NK-92 (cell line): ENCODE data around the gene ARPP21.

Experiments
- DNase-seq: peaks from one replicate; lab custom pipeline; 2025; ENCODE audit not compliant: unreplicated experiment; lab: John Stamatoyannopoulos, UW

Gene ARPP21

DNA sequence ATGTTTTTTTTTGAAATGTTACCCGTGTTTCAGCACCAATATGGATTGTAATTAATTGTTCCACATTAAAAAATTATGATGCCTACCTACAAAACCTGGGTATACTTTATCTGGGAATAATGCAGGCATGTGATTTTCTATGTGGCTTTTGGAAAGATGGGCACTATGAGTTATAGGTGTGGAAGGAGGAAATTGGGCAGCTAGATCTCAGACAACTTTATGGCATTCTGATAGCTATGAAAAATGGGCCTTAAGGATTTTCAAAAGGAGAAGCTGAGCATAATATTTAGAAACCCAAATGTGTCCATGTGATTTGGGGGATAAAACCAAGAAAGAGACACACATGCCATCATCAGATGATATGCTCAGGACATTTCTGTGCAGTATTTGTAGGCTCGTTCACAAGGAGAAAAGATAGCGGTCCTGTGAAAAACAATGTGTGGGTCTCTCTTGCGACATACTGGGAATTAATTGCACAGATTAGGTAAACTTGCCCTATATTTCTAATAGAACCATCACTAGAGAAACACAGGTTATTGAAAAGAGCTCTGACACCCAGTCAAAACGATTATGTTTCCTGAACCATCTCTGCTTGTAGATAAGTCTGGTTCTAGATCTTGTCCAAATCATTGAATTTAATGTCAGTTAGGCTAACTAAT, 35.3 kb downstream of the ARPP21 start:
- DNase-seq: no peak

DNA sequence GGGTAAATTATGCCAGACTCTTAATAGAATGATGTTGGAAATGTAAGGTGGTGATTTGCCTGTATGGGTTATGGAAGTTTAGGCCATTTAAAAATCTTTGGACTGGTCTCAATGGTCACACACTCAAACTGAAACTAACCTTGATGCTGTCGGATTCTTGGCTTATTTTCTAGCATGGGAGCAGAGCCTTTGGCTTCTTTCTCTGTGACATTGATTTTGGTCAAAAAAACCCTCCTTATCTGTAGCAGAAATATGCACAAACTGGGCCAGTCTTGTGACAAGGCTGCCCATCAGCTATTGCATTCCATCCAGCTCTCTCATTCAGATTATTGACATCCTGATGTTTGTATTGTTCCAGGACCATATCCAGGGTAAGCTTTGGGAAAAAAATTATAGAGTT, 35.9 kb downstream of the ARPP21 start:
- DNase-seq: no peak

DNA sequence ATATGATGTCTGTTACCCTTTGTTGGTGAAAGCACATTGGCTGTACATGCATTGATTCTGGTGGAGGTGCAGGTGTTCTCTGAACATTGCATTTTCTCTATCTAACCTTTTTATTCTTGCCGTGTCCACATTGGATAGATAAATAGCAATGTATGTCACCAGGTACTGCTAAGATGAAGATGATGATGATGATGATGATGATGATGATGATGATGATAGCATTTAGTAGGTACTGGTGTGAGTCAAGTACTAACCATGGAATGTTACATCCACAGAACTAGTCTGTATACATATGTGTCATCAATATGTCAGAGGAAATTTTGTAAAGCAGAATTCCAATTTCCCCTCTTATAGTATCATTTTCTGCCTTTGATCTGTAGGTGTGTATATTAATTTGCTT, 36.3 kb downstream of the ARPP21 start:
- no peak for DNase-seq

DNA sequence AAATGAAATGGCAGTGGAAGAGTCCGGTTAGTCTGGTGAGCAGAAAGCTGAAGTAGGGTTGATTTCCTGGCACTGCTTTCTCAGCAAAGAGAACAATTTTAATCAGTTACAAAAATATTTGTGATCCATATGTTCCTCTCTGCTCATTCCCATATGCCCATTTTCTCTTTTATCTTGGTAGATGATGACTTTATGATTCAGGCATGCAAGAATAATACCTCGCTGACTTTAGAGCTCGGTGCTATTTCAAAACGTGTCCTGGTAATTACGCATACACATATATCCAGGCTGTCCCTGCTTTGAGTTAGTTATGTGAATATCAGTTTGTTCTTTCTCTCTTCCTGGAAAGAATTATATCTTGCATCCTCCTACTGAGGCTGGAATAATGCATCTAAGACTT, 38.5 kb downstream of the ARPP21 start:
- no peak for DNase-seq

DNA sequence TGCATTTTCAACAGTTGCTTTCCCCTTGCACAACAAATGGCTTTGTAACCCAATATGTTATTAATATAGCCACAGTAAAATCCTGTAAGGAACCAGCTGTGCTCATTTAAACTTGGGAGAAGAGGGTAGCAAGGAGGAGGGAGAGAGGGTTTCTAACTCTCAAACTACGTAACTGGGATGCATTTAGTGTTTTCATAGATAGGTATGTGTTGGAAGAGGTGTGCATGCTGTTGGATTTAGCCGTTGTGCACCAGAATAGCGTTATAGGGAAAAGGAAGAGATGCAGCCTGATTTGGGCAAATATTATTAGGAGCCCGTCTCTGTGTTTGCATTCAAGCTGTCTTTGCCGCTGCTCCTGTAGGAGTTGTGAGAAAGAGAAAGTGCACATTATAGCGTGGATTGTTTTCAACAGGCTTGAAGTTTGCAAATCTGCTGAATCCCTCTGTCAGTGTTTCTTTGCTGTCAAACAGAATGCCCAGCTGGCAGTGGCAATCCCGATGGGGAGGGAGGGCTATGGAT, 39.4 kb downstream of the ARPP21 start:
- no peak for DNase-seq

DNA sequence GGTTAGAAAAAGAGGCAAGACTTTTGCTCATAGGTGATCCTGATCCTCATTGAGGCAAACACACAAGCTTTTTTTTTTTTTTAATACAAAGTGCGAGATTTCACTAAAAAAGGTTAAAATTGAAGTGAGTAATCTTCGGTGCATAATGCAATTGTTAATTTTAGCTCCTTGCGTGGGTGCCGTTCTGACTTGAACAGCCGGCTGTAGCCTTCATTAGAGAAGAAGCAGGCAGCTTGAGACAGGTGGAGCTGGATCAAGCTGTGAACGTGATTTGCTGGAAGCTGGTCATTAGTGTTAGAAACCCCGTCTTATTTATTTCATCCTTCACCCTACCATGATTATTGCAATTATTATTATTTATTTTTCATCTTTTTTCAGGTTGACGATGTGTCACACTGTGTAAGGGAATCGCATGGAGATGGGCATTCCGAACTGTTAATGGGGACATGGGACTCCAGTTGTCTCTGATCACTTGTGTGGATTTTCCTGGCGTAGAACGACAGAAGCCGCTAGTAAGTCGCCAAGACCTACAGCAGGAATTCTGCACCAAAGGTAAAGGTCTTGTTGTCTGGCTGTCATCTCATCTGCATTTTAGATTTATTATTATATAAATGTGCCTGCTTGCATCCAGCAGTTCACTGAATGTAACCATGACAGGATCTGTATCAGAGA, 40.2 kb downstream of the ARPP21 start:
- DNase-seq: no peak

DNA sequence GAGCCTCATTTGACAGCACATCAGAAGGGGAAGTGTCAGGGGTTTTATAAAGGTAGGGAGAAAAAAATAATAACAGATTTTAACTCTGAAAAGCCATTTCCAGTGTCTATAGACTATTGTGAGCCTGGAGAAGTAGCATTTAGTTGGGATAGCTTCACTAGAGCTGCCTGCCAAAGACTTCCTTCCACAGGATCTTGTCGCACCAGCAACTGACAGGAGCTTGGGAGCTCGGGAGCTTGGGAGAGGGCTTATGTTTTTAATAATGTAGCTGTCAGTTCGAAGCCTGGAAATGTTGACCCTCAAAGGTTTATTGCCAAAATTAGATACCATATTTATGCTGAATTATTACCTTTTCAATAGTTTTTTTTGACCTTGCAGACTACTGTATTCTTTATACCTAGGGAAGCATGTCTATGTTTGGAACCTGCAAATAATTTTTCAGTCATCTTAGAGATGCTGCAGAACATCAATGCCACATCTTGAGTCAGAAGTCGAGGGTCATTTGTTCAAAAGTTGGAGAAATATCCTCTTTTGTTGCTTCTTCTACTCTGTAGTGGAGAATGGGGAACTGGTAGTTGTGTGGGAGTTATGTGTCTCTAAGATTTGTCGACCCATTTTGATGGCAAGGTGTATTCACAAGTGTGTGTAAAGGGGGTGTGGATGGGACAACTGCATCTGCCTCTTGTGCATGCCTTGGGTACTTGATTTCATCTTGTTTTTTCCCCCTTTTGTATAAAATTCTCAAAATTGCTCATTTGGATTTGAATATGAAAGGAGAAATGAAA, 41.7 kb downstream of the ARPP21 start:
- no peak for DNase-seq

DNA sequence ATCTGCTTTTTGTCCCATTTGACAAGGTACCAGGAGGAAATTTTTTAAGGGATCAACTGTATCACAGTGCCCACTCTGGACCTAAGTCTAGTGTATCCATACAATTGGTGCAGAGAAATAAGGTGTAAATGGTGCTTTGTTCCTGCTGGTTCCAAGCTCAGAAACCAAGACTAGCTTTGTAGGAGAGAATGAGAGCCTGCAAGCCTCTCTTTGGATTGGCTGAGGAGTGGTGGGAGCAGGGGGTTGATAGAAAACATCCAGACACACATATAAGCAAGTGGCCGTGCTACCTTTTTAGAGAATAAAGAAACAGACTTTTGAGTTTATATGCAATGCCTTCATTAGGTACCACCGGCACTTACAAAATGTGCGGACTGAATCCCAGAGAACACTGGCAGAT, 45.8 kb downstream of the ARPP21 start:
- DNase-seq: no peak

DNA sequence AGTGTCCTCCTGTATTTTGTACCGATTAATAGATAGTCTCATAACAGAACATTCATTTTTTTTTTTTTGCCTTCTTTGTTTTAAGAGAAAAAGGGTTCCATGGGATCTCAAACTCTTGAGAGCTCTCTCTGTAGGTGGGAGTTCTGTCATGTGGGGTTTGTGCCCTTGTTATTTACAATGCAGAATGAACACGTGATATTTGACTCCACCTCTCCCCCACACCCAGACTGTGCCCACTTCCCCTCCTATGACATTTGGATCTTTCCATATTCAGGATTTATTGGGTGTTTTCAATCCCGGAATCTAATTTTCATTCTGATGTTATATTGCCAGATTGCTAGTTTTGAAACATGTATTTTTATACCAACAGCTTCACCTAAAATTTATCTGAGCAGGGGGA, 49.5 kb downstream of the ARPP21 start:
- DNase-seq: no peak

DNA sequence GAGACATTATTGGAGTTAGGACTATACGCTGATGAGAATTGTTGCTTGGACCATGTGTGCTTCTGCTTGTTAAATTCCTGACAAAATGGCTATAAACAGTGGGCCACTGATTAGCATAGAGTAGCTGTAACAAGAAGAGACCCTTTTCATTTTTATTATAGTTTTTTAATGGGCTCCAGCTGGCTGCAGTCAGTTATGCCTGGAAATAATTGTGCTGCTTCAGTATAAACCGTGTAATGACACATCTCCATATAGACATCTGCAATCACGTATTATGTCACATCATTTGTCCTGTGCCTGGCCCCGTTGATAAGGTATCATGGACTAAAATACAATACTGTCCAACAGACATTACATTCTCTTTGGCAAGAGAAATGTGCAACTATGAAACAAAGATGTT, 50.9 kb downstream of the ARPP21 start:
- no peak for DNase-seq

DNA sequence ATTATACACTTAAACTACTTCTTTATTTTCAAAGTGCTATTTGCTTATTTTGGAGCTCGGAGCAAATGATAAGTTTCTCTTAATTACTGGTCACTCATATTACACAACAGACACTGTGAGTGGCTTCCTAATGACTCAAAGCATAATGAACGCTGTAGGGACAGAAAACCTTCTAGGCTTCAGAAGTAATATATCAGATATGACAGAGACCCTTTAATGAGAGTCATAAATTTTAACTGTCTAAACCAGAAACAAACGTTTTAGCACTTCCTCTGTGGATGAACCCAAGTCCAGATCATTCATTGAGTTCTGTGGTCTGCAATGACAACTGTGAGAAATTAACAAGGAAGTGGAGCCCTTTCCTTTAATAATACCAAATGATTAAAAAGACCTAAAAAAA, 66.6 kb downstream of the ARPP21 start:
- no peak for DNase-seq

DNA sequence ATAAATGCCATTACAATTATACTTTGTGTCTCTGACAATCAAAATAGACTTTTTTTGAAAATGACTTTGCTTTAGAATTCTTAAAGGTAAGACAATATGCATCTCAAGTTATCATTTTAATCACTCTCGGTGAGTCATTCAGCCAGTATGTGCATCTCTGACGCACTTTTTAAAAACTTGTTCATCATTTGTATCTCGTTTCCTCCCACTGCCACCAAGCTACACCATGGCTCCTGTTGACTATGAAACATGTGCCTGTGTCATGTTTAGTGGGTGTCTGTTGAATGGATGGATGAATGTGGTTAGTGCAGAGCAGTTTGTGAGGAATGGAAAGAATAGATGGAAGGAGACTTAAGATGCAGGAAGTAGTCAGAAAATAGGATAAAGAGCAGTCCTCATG, 68.6 kb downstream of the ARPP21 start:
- DNase-seq: no peak

DNA sequence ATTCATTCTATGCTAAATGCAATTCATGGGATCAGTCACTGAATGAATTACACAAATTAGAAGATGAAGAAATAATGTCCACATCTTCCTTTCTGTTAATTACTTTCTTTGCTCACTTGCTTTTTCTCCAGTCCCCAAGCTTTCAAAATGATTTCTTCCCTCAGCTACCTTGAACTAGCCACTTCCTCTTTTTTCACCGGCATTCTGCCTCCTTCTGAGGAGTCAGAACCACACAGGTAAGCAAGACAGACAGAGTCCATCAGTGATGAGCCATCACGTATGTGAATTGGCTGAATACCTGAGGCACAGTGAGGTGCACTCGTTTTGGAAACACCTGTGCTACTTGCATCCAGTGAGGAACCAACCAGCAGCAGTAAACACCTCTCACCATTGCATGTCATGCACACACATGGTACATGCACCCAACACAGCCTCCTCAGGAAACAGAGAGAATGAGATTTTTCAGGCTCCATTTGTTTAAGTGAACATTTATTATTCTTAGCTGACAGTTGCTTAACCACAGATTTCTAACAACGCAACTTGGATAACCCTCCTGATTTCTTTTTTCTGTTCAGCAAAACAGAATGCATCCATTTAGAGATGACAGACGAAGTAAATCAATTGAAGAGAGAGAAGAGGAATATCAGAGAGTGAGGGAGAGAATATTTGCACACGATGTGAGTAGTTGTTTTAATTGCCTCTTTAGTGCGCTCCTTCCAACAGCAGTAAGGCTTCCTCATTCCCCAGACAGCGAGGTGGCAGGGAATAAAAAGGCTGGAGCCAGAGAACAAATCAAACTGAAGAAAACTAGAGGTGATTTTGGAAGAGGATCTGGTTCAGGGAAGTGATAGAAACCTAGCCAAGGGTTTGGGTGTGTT, 69.3 kb downstream of the ARPP21 start:
- DNase-seq: no peak

DNA sequence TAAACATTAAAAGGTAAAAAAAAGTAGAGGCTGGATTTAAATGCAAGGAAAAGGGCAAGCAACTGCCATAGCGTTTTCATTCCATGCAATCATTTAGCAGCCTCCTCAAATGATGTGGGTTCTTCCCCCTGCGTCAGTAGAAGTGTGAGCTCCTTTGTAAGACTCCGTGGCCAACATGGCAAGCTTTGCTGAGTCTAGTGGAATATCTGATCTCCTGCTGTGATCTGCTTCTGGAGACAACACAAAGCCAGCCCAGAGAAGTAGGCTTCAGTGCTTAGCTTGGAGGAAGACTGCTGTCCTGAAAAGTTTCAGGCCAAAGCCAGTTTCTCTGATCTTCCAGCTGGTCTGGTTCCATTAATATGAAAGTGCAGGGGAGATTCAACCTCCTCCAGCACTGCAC, 70.4 kb downstream of the ARPP21 start:
- no peak for DNase-seq

DNA sequence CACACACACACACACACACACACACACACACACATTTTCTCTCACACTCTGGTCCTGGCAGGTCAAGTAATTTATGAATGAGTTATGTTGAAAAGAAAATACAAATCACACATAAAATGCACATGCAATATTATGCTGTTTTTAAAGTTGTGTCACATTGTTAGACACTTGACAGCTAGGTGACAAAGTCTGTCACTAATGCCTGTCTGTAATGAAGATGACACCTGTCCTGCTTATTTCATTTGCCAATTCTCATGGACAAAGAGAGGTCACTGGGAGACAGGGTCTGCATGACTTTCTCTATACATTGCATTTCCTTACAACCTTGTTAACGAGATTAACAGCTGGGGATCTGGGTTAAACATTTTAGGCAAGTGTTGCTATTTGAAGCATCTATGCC, 71.2 kb downstream of the ARPP21 start:
- DNase-seq: no peak

DNA sequence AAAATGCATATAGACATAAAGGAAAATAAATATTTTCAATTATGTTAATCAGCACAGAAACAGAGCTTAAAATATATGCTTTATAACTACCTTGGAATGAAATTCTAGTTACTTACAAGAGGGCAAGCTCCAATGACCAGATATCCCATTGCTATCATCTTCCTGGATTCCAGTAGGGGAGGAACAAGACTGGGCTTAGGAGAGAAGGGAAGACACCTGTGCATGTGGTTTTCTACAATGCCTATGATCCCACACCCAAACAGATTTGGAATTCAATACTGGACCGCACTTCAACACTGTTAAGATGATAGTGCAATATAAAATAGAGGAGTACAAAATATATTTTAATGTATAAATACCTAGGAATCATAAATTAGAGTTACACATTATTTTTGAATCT, 79.6 kb downstream of the ARPP21 start:
- DNase-seq: no peak

DNA sequence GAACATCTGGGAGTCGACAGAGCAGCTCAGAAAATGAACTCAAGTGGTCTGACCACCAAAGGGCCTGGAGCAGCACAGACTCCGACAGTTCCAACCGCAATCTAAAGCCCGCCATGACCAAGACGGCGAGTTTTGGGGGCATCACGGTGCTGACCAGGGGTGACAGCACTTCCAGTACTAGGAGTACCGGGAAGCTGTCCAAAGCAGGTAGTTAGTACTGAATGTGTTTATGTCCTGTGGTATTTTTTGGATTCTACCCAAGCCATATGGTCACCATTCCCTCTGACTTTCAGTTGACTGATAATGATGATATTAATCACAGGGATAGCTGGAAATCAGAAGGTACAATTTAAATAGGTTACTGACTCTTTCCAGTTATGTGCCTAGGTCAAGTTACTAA, 82.3 kb downstream of the ARPP21 start:
- no peak for DNase-seq

DNA sequence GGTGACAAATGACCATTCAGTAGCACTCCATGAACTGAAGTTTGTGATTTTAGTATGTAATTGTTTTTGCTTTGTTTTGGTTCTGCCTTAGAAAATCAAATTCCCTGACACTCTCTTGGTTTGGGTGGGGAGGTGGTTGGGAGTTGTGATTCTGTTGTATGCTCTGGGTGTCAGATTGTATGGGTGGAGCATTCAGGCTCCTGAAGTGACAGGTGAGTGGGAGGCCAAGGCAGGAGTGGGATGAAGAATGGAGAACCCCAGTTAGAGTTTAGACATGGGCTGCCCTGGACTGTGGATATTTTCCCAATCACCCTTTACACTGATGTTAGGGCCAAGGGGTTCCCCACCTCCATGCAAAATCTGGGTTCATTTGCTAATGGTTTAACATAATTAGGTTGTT, 83.6 kb downstream of the ARPP21 start:
- DNase-seq: no peak

DNA sequence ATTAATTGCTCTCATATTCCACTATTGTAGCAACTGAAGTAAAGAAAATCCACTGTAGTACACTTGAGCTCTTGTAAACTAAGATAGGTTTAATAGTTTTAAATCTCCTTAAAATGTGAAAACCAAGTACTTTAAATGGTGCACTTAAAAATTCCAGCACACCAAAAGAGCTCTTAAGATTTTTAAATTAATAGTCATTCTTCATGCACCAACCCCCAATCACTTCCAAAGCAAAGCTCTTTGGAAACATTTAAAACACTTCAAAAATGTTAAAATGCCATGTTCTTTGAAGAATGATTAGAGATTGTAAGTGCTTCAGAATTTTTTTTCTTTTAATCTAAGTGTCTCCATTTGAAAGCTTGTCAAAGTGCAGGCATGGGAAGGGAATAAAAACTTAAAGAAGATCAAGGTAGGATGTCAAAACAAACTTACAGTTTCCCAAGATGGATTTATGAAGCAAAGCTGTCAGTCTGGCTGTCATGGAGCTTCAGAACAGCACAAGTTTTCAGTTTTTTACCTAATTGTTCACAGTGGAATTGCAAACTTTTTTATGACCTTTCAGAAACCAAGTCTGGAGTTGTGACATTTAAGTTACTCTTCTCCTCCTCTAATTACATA, 84.3 kb downstream of the ARPP21 start:
- DNase-seq: no peak

DNA sequence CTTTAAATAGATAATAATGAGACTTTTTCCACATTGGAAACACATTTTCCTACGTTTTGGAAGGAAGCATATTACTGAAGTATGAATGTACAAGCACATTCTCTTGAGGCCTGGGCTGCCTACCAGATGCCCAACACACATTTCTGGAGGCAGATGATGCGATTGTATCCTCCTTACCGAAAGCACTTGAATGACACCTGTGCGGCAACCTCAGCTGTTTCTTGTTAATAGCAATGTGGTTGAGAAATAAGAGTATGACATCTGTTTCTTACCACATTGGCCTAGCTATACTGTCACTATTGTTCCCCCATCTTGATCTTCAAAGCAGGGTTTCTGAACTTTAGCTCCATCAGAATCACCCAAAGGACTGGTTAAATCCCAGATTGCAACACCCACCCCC, 84.8 kb downstream of the ARPP21 start:
- DNase-seq: no peak

DNA sequence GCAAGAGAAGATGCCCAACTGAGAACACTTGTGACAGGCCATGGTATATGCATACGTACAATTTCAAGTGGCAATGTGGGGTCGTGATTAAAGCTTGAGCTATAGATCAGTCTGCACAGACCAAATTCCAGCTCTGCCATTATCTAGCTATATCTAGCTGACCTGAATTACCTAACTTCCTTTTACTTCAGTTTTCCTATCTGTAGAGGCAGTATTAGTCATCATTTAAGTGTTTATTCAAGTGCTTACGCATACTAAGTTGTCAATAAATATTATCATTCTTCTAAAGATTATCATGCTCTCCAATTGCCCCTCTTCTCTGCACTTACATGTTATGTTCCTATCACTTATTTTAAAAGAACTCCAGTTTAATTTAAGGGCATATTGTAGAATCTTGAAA, 87.9 kb downstream of the ARPP21 start:
- no peak for DNase-seq
